ENCODE results near the gene RABL2B.
"Not testable (repeated sequence)": the region's sequence is repeated elsewhere in the genome, so short reads cannot be mapped to it uniquely, and the experiment has no call there.

RABL2B gene

GRCh38 chr22:50783033-50783879 lies at the start of gene RABL2B:
Gene RABL2B, minus strand, starts transcription at chr22:50783636. Its CDS starts 1,342 bp downstream, at chr22:50782294.
- not testable (repeated sequence) for H3K27me3 ChIP-seq (ENCODE audit: control insufficient read depth, insufficient read depth, low read length); H3K27ac ChIP-seq (ENCODE audit: low read length); H3K4me1 ChIP-seq (ENCODE audit: control insufficient read depth, low read depth, low read length); H3K36me3 ChIP-seq (ENCODE audit: control insufficient read depth, low read depth, low read length); H3K9ac ChIP-seq (ENCODE audit: low read length); H3K9me3 ChIP-seq (ENCODE audit: control insufficient read depth, low read depth, low read length)
- peak within 1 kb of the TSS; percentile 59 for H3K4me3 ChIP-seq (ENCODE audit: low read length)

GRCh38 chr22:50786936-50787335 lies 3.5 kb upstream of the RABL2B start:
- H3K36me3 ChIP-seq (ENCODE audit: control insufficient read depth, low read depth, low read length); H3K9ac ChIP-seq (ENCODE audit: low read length); H3K4me1 ChIP-seq (ENCODE audit: control insufficient read depth, low read depth, low read length); H3K27me3 ChIP-seq (ENCODE audit: control insufficient read depth, insufficient read depth, low read length); H3K27ac ChIP-seq (ENCODE audit: low read length); H3K4me3 ChIP-seq (ENCODE audit: low read length); H3K9me3 ChIP-seq (ENCODE audit: control insufficient read depth, low read depth, low read length): not testable (repeated sequence)

GRCh38 chr22:50785289-50785688 lies 1.9 kb upstream of the RABL2B start:
- H3K4me3 ChIP-seq (ENCODE audit: low read length); H3K27me3 ChIP-seq (ENCODE audit: control insufficient read depth, insufficient read depth, low read length); H3K27ac ChIP-seq (ENCODE audit: low read length); H3K9me3 ChIP-seq (ENCODE audit: control insufficient read depth, low read depth, low read length); H3K9ac ChIP-seq (ENCODE audit: low read length); H3K36me3 ChIP-seq (ENCODE audit: control insufficient read depth, low read depth, low read length); H3K4me1 ChIP-seq (ENCODE audit: control insufficient read depth, low read depth, low read length): not testable (repeated sequence)

DNA sequence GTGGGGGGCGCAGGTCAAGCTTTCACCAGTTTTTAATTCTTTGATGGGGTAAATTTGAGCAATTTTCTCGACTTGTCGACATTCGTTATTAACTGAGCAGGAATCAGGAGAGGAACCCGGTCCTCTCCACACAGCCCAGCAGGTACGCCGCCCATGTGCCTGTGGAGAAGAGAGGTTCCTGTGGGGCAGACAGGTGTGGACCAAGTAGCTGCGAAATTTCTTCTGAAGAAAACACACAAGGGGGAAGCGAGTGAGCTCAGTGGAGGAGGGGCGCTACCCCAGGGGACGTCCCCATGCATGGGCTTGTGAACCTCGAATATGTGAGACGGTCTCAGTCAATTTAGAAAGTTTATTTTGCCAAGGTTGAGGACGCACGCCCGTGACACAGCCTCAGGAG lies 442 bp upstream of the RABL2B start:
- peak overlapping the region; percentile 59 for H3K4me3 ChIP-seq (ENCODE audit: low read length)
- H3K4me1 ChIP-seq (ENCODE audit: control insufficient read depth, low read depth, low read length); H3K27me3 ChIP-seq (ENCODE audit: control insufficient read depth, insufficient read depth, low read length); H3K9ac ChIP-seq (ENCODE audit: low read length); H3K9me3 ChIP-seq (ENCODE audit: control insufficient read depth, low read depth, low read length); H3K36me3 ChIP-seq (ENCODE audit: control insufficient read depth, low read depth, low read length); H3K27ac ChIP-seq (ENCODE audit: low read length): not testable (repeated sequence)

GRCh38 chr22:50782253-50782652 lies 1.2 kb downstream of the RABL2B start:
- not testable (repeated sequence) for H3K4me1 ChIP-seq (ENCODE audit: control insufficient read depth, low read depth, low read length); H3K9ac ChIP-seq (ENCODE audit: low read length); H3K27ac ChIP-seq (ENCODE audit: low read length); H3K4me3 ChIP-seq (ENCODE audit: low read length); H3K36me3 ChIP-seq (ENCODE audit: control insufficient read depth, low read depth, low read length); H3K27me3 ChIP-seq (ENCODE audit: control insufficient read depth, insufficient read depth, low read length); H3K9me3 ChIP-seq (ENCODE audit: control insufficient read depth, low read depth, low read length)

GRCh38 chr22:50780244-50780643 lies 3.2 kb downstream of the RABL2B start:
- not testable (repeated sequence) for H3K36me3 ChIP-seq (ENCODE audit: control insufficient read depth, low read depth, low read length); H3K9ac ChIP-seq (ENCODE audit: low read length); H3K4me3 ChIP-seq (ENCODE audit: low read length); H3K27me3 ChIP-seq (ENCODE audit: control insufficient read depth, insufficient read depth, low read length); H3K27ac ChIP-seq (ENCODE audit: low read length); H3K9me3 ChIP-seq (ENCODE audit: control insufficient read depth, low read depth, low read length); H3K4me1 ChIP-seq (ENCODE audit: control insufficient read depth, low read depth, low read length)

DNA sequence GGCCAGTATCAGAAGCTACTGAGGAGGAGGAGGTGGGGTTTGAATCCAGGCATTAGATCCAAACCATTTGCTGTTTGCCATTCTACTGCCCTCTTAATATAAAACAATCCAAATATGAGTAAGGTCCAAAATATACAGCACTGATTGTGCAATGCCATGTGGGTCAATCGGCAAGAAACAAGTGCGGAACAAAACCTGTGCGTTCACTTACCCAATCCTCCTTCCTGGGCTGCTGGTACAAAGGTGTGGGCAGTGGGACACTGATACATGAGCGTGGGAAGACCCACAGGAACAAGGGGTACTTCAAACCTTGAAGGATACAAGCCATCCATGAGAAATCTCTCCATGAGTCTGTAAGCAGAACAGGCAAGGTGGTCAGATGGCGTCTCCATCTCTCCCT lies 5.8 kb downstream of the RABL2B start:
- H3K9ac ChIP-seq (ENCODE audit: low read length); H3K4me1 ChIP-seq (ENCODE audit: control insufficient read depth, low read depth, low read length); H3K27me3 ChIP-seq (ENCODE audit: control insufficient read depth, insufficient read depth, low read length); H3K27ac ChIP-seq (ENCODE audit: low read length); H3K36me3 ChIP-seq (ENCODE audit: control insufficient read depth, low read depth, low read length); H3K9me3 ChIP-seq (ENCODE audit: control insufficient read depth, low read depth, low read length); H3K4me3 ChIP-seq (ENCODE audit: low read length): not testable (repeated sequence)

DNA sequence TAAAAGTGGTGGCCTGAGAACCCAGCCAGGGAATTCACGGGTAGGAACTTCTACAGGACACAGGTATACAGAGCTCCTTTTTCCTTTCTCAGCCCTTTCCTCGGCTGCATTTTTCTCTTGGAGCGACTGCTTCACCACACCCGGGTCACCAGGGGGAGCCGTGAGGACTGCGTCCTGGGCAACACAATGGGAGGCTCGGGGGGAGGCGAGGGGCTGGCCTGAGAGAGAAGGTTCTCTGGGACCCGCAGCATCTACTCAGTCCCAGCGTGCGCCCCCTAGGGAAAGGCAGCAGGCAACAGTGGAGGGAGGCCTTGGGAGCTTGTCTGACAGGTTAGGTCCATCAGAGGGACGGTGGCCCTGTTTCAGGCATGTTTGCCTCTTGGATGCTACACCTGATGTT lies 8.3 kb downstream of the RABL2B start:
- not testable (repeated sequence) for H3K36me3 ChIP-seq (ENCODE audit: control insufficient read depth, low read depth, low read length); H3K4me3 ChIP-seq (ENCODE audit: low read length); H3K27ac ChIP-seq (ENCODE audit: low read length); H3K27me3 ChIP-seq (ENCODE audit: control insufficient read depth, insufficient read depth, low read length); H3K9me3 ChIP-seq (ENCODE audit: control insufficient read depth, low read depth, low read length); H3K4me1 ChIP-seq (ENCODE audit: control insufficient read depth, low read depth, low read length); H3K9ac ChIP-seq (ENCODE audit: low read length)

- H3K4me1 ChIP-seq (ENCODE audit: control insufficient read depth, low read depth, low read length); H3K9me3 ChIP-seq (ENCODE audit: control insufficient read depth, low read depth, low read length); H3K27ac ChIP-seq (ENCODE audit: low read length); H3K27me3 ChIP-seq (ENCODE audit: control insufficient read depth, insufficient read depth, low read length); H3K9ac ChIP-seq (ENCODE audit: low read length); H3K36me3 ChIP-seq (ENCODE audit: control insufficient read depth, low read depth, low read length); H3K4me3 ChIP-seq (ENCODE audit: low read length): not testable (repeated sequence)
These were observed 19.1 kb downstream of the RABL2B start for GRCh38 chr22:50764288-50764687.

GRCh38 chr22:50761829-50762228 lies 21.6 kb downstream of the RABL2B start:
- not testable (repeated sequence) for H3K9me3 ChIP-seq (ENCODE audit: control insufficient read depth, low read depth, low read length)

DNA sequence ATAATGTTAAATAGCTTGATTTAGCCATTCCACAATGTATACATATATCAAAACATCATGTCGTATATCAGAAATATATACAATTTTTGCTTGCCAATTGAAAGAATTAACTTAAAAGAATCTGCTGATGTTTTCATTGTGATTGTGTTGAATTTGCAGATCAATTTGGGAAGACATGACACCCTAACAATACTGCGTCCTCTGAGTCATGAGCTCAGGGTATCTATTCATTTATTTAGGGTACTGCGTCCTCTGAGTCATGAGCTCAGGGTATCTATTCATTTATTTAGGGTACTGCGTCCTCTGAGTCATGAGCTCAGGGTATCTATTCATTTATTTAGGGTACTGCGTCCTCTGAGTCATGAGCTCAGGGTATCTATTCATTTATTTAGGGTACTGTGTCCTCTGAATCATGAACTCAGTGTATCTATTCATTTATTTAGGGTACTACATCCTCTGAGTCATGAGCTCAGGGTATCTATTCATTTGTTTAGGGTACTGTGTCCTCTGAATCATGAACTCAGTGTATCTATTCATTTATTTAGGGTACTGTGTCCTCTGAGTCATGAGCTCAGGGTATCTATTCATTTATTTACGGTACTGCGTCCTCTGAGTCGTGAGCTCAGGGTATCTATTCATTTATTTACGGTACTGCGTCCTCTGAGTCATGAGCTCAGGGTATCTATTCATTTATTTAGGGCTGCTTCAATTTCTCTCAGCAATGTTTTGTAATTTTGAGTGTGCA lies 23.7 kb downstream of the RABL2B start:
- not testable (repeated sequence) for H3K4me3 ChIP-seq (ENCODE audit: low read length); H3K9me3 ChIP-seq (ENCODE audit: control insufficient read depth, low read depth, low read length); H3K9ac ChIP-seq (ENCODE audit: low read length); H3K4me1 ChIP-seq (ENCODE audit: control insufficient read depth, low read depth, low read length); H3K36me3 ChIP-seq (ENCODE audit: control insufficient read depth, low read depth, low read length); H3K27ac ChIP-seq (ENCODE audit: low read length)
- peaks cover 41% of the 10 kb centered on the region for H3K27me3 ChIP-seq (ENCODE audit: control insufficient read depth, insufficient read depth, low read length)

More at GRCh38 chr22:50761829-50762228, 21.6 kb downstream of the RABL2B start:
- not testable (repeated sequence) for H3K36me3 ChIP-seq (ENCODE audit: control insufficient read depth, low read depth, low read length); H3K27ac ChIP-seq (ENCODE audit: low read length); H3K9ac ChIP-seq (ENCODE audit: low read length); H3K4me1 ChIP-seq (ENCODE audit: control insufficient read depth, low read depth, low read length); H3K4me3 ChIP-seq (ENCODE audit: low read length)
- peaks cover 27% of the 10 kb centered on the region for H3K27me3 ChIP-seq (ENCODE audit: control insufficient read depth, insufficient read depth, low read length)

GRCh38 chr22:50756949-50757491 lies 26.4 kb downstream of the RABL2B start:
- H3K36me3 ChIP-seq (ENCODE audit: control insufficient read depth, low read depth, low read length); H3K27ac ChIP-seq (ENCODE audit: low read length); H3K9me3 ChIP-seq (ENCODE audit: control insufficient read depth, low read depth, low read length); H3K4me1 ChIP-seq (ENCODE audit: control insufficient read depth, low read depth, low read length): not testable (repeated sequence)
- Histone ChIP-seq H3K27me3 (ENCODE audit: control insufficient read depth, insufficient read depth, low read length) (peaks cover 47% of the 10 kb centered on the region), H3K4me3 (ENCODE audit: low read length) (peak overlapping the region; percentile 58), H3K9ac (ENCODE audit: low read length) (peak overlapping the region; percentile 56)
